Activated effector memory CD4-positive, alpha-beta T cell treated with Interleukin-2 at 50 U/mL for 16 hours (primary cell): ENCODE data around the gene LNP1.
"Not testable (repeated sequence)": the region's sequence is repeated elsewhere in the genome, so short reads cannot be mapped to it uniquely, and the experiment has no call there.

ENCODE experiments used
- DNase-seq: peaks from one replicate; pipeline ENCODE4 v3.0.0-alpha.2; 2020

The LNP1 gene, protein sequence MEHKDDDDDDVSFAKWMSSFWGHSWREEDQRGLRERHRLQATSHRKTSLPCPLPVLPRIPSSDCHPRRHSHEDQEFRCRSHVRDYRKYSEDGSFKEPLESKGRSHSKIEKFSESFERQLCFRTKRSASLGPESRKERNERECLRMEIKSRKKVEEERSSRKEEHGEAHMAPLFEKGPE

DNA sequence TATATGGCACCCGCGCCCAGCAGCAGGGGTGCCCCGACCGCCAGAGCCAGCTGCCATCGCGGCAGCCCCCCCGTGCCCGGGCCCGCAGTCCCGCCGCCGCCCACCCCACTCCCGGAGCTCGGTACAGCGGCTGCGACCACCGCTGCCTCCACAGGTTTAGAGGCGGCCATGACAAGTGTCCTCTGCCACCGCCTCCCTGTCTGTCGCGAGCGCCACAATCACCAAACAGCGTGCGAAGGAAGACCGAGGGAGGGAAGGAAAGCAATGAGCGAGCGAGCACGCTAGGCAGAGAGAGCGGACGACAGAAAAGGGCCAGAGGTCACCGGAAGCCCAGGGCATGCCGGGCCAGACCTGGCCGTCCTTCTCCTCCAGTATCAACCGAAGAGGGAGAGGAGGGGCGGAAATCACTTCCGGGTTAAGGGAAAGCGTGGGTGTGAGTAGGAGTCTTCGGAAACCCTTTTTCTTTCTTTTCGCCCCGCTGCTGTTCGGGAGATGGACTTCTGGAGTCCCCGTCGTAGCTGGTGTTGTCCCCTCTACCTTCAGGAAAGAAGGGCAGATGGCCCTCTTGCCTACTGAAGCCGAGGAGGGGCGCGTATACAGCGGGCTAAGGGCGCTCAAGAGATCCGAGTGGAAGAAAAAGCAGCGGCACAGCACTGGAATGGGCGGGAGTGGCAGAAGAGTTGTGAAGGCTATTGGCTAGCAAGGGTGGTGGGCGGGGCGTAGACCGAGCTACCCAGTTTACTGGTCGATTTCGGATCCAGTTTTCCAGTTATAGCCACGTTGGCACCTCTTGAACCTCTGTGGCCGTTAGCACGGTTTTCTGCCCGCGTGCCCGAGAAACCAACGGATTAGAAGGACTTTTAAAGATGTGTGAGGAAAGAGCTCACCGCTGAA lies at the start of gene LNP1, which contains the start of gene TOMM70:
LNP1 (plus strand) TSS at position 760 of the 894 bp plus-strand sequence. CDS start 28,191 bp downstream, outside the sequence.
TOMM70 (minus strand) TSS at position 310 of the 894 bp plus-strand sequence; CDS start at position 170, 140 bp downstream.
- DNase-seq = peak; percentile 92

DNA sequence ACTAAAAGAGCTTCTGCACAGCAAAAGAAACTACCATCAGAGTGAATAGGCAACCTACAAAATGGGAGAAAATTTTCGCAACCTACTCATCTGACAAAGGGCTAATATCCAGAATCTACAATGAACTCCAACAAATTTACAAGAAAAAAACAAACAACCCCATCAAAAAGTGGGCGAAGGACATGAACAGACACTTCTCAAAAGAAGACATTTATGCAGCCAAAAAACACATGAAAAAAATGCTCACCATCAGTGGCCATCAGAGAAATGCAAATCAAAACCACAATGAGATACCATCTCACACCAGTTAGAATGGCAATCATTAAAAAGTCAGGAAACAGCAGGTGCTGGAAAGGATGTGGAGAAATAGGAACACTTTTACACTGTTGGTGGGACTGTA lies 49.6 kb upstream of the LNP1 start:
- not testable (repeated sequence) for DNase-seq

DNA sequence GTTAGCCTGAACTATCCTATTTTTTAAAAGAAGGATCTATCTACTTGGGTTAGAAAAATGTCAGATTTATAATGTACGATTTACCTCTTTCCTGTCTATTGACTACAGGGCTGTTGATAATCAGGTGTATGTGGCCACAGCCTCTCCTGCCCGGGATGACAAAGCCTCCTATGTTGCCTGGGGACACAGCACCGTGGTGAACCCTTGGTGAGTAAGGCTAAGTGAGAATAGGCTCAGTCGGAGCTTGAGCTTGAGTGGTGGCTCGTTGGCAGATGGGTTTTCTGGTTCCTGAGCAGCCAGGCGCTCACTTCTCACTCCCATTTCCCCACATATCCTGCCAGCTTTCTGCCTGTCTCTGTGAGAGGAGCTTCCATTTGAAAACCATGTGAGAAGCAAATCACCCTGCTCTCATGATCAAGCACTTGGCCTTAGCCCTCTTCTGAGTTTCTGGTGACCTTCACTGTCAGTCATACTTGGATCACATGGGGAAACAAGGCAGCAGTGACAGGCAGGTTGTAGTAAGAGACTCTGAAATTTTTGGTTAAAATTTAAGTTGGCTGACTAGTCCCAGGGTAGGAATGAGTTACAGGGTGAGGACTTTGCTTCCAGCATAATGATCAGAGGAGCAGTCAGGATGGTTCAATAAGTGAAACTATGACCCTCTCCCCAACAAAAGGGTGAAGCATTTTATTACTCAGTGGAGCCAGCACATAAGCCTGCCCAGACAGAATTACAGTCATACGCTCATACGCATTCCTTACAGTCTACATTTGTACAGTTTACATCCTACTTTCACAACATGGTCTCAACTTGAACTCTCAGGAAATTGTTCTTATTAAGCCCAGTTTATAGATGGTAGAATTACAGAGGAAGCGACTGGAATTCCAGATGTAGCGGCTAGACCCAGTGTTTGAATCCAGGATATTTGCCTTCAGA lies 48.8 kb upstream of the LNP1 start:
- no peak for DNase-seq

DNA sequence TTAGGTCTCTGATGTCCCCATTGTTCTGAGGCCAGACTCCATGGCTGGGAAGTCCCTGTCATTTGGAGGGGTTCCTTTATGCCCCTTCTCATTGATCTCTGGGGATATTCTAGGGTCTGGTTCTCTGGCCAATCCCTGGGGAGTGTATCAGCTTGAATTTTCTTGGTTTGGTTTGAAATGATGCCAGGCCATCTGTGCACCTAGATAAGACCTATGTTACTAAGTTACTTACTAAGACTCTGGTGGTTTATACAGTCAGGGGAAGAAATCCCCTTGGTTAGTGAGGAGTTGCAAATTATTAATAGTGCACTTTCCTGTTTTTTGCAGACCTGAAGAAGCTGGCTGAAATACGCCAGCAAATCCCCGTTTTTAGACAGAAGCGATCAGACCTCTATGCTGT lies 46.5 kb upstream of the LNP1 start:
- DNase-seq = no peak

DNA sequence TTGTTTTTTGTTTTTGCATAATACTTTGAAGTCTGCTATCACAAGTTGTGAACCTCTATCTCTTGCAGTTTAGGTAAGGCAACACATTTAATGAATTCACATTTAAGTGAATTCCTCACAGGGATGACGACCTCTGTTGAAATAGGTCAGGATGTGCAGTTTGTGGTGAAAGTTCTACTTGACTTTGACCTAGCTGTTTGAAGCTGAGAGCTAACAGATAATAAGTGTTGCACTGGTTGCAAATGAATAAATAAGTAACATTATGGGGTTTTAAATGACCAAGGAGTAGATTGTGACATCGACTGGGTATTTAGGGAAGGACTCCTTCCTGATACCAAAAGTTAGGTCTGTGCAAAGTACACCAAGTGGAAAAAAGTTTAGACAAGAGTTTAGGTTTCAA lies 42.9 kb upstream of the LNP1 start:
- DNase-seq = no peak

DNA sequence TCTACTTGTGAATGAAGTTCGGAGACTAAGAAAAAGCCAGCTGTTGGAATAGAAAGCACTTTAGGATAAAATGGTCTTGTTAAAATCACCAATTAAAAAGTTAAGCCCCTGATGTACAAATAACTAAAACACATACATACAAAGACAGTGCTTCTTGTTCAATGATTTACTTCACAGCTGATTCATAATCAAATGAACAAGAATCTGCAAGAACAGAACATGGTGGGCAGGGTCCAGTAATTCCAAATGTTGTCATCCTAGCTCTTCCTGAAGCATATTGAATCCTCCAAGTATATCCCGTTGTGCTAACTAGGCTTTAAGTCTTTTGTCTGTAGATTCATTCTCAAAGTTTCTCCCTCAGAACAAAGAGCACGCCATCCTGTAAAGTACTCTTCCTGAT lies 42.3 kb upstream of the LNP1 start:
- no peak for DNase-seq

DNA sequence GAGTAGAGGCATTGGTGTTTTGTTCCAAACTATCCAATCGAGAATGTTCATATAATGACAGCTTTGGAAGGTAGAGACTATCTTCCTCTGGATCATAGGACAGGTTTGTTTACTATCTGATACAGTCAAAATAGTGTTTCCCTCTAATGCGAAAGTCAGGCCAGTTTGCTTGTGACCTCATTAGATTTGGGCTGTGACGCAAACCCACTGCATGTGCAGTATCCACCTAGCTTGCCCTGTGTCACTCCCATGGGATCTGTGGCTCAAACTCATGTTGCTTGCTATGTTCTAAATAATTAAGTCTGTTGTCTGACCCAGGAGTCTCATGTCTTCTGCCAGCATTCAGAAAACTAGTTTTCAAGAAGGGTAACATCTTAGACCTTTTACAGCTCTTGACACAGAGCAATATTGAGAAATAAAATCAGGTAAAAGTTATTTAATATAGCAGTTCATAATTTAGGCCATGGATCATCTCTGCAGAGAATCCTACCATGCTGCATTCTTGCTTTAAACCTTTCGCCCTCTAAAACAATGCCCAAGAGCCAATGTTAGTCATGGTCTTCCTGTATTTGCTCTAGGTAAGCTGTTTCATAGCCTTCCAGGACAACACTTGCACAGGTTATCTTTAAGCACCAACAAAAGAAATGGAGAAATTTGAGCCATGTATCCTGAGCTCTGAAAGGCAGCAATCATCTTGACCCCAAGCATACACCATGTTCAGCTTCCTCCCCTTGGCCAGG lies 40.4 kb upstream of the LNP1 start:
- no peak for DNase-seq

DNA sequence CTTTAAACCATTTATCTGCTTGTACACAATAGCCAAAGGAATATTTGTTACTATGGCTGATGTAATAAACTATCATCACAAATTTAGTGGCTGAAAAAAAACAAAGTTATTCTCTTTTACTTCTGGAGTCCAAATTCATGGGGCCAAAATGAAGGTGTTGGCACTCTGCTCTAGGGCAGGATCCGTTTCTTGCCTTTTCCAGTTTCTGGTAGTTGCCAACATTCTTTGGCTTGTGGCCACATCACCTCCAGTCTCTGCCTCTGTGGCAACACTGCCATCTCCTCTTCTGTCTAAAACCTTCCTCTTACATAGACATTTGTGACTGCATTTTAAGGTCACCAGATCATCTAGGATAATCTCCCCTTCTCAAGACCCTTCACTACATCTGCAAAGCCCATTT lies 39.4 kb upstream of the LNP1 start:
- no peak for DNase-seq

DNA sequence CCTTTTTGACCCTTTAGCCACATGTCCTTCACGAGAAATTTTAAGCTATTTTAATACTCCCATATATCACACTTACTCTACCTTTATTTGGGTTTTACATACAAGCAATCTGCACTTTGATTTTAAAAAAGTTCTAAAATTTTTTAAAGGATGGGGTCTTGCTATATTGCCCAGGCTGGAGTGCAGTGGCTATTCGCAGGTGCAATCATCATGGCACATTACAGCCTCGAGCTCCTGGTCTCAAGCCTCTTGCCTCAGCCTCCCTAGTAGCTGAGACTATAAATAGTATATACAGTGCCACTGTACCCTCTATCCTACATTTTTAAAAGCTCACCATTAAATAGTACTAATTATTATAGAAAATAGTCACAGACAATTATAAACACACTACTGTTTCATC lies 36.9 kb upstream of the LNP1 start:
- no peak for DNase-seq

DNA sequence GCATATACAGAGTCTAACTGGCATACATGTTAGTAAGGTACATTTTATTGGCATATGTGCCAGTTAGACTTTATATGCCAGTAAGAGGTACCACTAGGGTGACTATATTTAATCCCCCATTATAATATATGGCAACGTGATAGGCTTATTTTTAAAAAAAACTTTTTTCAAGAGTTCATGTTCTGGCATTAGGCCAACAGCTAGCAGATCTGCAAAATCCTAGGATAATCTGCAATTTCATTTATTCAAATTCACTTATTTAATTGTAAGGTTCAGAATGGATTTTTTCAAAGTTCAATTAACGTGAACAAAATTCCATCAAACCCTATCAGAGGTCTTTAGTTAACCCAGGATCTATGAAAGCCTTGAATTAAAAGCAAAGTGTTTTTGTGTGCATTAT lies 34.9 kb upstream of the LNP1 start:
- DNase-seq = no peak

DNA sequence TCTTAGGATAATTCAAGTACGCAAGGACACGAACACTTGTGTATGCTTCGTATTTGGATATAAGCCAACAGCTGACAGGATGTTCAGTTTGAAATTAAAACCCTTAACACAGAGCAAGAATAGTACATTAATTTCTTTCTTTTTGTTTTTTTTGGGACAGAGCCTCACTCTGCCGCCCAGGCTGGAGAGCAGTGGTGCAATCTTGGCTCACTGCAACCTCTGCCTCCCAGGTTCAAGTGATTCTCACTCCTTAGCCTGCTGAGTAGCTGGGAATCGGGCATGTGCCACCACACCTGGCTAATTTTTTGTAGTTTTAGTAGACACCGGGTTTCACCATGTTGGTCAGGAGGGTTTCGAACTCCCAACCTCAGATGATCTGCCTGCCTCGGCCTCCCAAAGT lies 32.9 kb upstream of the LNP1 start:
- no peak for DNase-seq

DNA sequence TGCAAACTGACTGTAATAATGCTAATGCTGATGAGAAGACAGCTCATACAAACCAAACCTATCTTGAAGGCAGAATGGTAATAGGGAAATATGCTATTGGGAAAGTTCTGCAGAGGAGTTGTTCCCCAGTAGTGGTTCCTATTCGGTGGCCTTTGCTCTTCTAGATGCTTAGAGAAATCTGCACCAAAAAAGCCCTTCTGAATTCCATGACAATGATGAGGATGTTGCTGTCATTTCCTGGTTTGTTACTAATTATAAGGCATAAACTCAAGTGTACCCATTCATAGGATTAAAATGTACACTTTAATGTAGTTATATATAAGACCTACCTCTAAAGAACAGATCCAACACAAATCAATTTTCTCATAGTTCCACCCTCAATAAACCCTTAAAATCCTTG lies 30.6 kb upstream of the LNP1 start:
- DNase-seq = no peak

DNA sequence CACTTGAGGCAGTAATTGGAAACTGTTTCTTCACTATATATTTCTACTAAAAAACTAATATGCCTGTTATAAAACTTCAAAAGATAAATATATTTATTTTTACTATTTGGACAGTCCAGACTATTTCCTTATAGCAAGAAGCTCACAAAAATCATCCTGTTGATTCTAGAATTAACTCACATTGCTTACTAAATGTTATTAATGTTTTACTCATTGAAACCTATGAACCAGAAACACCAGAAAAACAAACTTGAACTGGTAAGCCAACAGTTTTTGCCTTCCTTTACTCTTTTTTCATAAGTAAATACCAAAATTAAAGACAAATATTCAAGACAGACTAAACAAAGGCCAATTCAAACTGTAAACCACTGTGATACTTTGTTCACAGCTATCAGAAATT lies 26.8 kb upstream of the LNP1 start:
- no peak for DNase-seq

DNA sequence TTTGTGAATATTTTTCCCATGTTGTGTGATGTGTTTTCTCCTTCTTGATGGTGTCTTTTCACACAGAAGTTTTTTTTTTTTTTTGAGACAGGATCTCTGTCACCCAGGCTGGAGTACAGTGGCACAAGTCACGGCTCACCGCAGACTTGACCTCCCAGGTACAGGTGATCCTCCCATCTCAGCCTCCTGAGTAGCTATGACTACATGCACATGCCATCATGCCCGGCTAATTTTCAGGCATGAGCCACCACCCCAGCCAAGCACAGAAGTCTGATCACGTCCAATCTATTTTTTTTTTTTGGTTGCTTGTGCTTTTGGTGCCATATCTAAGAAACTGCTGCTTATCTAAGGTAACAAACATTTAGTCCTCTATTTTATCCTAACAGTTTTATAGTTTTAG lies 25.0 kb upstream of the LNP1 start:
- no peak for DNase-seq

DNA sequence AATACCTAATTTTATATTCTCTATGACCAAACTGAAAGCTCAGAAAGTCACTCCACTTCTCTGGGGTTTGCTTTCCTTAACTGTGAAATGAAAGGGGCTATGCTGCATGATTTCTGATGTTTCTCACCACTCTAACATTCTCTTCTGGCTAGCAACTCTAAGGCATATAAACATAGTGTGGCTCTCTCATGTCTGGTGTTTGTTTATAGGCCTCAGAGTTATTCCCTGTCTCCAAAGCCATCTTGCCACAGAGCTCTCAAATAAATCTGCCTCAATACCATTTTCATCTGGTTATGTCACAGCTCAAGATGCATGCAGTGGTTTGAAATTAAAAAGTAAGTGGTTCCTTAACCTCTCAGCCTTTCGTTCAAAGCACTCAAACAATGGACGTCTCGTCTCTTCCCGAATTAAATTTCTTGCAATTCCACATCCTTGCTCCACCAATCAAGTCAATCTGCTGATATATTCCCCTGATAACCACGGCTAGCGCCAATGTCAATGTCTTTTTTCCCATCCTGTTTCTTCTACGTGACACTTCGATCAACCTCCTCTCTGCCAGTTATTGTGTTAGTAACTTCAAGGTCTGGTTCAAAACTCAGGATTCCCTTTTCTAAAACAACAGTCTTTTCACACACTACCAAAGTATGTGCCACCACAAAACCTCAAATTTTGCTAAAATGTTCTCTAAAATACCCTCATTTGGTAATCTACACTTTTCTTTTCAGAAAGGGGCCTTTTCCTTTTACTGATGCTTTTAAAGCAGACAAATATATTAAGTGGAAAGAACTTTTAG lies 16.4 kb upstream of the LNP1 start:
- no peak for DNase-seq

DNA sequence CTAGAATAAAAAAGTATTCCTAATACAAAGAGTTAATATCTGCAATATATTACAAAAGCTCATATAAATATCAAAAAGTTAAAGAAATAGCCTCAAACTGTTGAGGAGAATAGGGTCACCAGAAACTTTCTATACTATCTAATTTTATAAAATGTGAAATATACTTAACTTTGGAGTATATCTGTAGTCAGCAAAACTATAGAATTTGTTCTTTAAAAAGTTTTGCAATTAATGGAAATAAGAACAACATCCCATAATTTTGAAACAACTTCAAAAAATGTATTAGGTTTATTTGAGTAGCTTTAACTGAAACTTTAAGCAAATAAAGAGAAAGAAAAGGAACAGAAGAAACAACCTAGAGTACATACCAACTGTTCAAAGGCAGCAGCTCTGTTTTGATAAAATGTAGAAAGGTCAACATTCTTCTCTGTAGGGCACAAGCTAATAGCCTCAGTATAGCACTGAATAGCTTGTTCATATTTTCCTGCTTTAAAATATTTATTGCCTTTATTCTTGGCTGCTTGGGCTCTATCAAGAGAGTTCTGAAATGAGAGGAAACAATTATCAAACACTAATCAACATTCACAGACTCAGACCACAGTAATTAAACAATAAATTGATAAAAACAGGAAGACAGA lies 14.8 kb upstream of the LNP1 start:
- no peak for DNase-seq

DNA sequence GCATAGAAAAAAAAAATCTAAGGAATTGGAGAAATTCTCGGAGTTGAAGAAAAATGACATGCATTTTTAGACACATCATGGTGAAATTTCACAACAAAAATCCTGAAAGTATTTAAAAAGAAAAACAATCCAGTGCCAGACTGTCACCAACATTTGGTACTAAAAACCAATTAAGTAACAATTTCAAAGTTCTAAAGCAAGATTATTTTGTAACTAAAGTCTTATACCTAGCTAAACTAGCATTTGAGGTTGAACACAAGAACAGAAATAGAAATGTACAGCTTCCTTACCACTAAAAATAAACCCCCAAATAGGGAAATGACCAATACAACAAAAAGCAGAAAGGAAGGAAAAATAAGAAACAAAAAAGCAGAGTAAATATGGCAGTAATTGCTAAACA lies 12.3 kb upstream of the LNP1 start:
- no peak for DNase-seq

DNA sequence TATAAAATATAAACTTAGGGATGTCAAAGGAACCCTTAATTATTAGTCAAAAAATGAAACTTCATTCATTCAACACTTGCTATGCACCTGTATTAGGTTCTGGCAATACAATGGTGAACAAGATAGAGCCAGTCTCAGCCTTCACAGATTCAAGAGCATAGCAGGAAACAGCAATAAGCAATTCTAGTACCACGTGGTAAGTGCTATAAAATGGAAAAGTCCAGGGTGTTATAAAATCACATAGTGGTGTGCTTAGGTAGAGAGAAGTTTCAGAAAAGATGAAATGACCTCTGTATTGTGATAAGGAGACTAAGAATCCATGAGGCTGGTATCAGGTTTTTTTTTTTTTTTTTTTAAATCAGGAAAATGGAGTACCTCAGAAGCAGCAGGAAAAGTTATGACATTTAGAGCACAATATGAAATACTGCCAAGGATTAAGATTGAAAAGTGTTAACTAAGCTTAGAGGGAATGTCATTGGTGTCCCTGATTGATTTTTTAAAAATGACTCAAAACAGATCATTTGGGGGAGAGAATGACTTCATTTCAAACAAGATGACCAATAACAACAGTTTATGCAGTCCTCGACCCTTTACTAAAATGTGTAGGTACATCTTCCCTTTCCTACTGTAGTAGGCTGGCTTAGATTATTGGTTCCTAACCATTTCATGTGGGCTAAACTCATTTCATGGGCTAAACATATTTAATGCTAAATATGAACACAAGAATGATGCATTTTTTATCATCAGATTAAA lies 5.5 kb upstream of the LNP1 start:
- no peak for DNase-seq

DNA sequence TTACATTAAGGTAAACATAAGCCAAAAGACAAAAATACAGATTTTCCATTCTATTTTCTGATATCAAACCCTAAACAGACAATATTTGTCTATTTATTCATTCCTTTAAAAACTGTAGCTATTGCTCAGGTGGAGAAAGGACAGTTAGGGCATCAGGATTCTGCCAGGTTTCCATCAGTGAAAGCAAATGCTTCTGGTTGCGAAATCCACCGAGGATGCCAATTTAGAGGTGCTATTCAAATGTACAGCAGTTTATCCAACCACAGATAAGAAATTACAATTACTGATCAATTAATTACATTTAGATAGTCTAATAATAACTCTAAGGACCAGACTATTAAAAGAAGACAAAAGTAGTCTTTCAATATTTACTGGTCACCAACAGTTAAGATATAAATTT lies 4.4 kb upstream of the LNP1 start:
- no peak for DNase-seq

DNA sequence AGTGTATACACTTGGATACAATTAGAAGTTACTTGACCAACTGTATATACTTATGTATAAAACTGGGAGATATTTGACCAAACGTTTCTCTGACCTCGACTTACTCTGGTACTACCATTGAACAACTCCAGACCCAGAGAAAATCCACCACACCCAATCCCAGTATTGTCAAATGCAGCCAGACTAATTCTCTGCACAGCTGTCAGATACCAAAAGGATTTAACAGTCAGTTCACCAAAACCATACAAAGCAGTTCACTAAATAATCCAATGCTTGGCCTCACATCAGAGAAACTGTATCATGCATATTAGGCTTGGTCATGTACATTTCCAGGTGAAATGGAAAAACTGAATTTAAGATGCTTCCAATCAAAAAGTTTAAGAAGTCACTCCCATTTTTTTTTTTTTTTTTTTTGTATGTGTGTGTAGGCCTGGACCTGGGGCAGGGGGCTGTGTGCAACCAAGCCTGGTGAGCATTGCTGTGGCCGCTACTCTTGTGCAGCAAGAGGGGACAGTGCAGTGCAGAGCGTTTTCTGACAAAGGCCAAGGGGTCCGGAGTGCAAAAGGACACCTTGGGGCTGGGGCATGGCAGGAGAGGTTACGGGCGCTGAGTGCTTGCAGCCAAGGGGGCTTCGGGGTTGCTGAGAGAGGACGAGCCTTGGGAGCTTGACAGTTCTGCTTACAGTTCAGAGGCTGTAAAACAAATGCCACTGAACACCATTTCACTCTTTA lies 1.8 kb upstream of the LNP1 start:
- DNase-seq = no peak
